Epithelial cell of proximal tubule (primary cell): ENCODE results near the gene KCNJ11. TPM values are rescaled to one million over a fixed set of nuclear protein-coding genes. Genes with fewer than 3 reads are reported as not detected.

Source experiments
- DNase-seq: peaks from one replicate; pipeline ENCODE4 v3.0.0-alpha.2; 2011; ENCODE audit warnings: low read depth
- H3K4me3 ChIP-seq: 2 replicates; pipeline ENCODE4 v1.5.1; 2011; ENCODE audit warnings: low read depth, mild to moderate bottlenecking, low read length
- total RNA-seq: library from RNA; depleted of rRNA; stranded (reverse); fragments of >200 nt; gene quantifications from 2 replicates; pipeline ENCODE4 v1.2.3, GENCODE V29; 2015
- TF ChIP-seq, protein P1 (sequence below): conservative IDR thresholded peaks from 2 replicates; pipeline ENCODE4 v1.5.1; 2012; ENCODE audit warnings: low read depth, mild to moderate bottlenecking, low read length

Gene KCNJ11
- total RNA-seq, 1 donor from 2014 or later: 0.63 TPM

GRCh38 chr11:17414992-17415391 is 26.5 kb upstream of the KCNJ11 start:
- TF ChIP-seq, protein P1, sequence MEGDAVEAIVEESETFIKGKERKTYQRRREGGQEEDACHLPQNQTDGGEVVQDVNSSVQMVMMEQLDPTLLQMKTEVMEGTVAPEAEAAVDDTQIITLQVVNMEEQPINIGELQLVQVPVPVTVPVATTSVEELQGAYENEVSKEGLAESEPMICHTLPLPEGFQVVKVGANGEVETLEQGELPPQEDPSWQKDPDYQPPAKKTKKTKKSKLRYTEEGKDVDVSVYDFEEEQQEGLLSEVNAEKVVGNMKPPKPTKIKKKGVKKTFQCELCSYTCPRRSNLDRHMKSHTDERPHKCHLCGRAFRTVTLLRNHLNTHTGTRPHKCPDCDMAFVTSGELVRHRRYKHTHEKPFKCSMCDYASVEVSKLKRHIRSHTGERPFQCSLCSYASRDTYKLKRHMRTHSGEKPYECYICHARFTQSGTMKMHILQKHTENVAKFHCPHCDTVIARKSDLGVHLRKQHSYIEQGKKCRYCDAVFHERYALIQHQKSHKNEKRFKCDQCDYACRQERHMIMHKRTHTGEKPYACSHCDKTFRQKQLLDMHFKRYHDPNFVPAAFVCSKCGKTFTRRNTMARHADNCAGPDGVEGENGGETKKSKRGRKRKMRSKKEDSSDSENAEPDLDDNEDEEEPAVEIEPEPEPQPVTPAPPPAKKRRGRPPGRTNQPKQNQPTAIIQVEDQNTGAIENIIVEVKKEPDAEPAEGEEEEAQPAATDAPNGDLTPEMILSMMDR: no peak
- no peak overlapping the region for H3K4me3 ChIP-seq

DNA sequence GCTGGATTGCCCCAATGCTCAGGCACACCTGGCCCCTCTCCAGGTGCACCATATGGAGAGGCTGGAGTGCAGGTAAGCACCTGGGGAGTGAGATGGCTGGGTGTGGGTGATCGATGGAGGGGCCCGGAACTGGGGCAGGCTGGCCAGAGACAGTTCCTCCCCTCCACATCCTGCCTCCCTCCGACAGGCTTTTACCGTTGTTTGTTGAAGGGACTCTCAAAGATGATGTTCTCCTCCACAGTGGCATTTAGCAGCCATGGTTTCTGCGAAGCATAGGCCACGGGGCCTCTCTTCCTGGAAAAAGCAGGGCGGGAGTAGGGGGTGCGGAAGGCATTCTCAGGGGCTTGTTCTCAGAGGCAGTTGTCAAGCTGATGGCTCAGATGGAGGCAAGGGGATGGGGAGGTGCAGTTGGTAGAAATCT is 25.9 kb upstream of the KCNJ11 start:
- TF ChIP-seq, protein P1: no peak
- DNase-seq: no peak
- no peak overlapping the region for H3K4me3 ChIP-seq

More at GRCh38 chr11:17414992-17415391, 26.5 kb upstream of the KCNJ11 start:
- DNase-seq: no peak

GRCh38 chr11:17413414-17414316 is 25.2 kb upstream of the KCNJ11 start:
- TF ChIP-seq, protein P1: no peak
- no peak for DNase-seq
- H3K4me3 ChIP-seq: no peak overlapping the region

DNA sequence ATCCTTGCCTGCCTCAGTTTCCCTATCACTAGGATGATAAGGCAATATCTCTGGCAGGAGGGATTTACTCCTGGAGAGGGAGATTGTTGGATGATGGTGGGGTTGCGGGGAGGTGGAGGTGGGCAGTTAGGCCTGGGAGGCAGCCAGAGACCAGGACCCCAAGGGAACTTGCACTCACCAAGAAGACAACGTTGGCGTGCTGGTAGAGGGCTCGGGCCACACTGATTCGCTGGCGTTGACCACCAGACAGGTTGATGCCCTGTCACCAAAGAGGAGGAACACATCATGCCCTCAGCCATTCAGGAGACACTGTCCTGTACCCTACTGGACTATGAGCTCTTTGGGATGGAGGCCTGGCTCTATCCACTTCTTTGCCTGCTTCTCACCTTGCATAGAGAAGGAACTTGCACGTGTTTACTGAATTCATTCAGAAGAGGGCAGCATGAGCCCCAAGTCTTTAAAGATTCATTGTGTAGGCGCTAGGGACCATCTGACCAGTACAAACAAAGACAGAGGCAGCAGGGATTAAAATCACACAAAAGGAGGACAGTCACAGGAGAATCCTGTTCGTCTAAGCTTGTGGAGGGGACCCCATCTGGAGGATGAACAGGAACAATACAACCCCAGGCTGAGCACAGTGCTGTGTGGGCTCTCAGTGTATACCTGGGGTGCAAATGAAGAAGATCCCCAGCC is 24.2 kb upstream of the KCNJ11 start:
- TF ChIP-seq, protein P1: peak; percentile 2
- no peak for DNase-seq
- no peak overlapping the region for H3K4me3 ChIP-seq

- H3K4me3 ChIP-seq: no peak overlapping the region
- TF ChIP-seq, protein P1: no peak
- DNase-seq: no peak
Observed at GRCh38 chr11:17411418-17411817, 23.0 kb upstream of the KCNJ11 start.

DNA sequence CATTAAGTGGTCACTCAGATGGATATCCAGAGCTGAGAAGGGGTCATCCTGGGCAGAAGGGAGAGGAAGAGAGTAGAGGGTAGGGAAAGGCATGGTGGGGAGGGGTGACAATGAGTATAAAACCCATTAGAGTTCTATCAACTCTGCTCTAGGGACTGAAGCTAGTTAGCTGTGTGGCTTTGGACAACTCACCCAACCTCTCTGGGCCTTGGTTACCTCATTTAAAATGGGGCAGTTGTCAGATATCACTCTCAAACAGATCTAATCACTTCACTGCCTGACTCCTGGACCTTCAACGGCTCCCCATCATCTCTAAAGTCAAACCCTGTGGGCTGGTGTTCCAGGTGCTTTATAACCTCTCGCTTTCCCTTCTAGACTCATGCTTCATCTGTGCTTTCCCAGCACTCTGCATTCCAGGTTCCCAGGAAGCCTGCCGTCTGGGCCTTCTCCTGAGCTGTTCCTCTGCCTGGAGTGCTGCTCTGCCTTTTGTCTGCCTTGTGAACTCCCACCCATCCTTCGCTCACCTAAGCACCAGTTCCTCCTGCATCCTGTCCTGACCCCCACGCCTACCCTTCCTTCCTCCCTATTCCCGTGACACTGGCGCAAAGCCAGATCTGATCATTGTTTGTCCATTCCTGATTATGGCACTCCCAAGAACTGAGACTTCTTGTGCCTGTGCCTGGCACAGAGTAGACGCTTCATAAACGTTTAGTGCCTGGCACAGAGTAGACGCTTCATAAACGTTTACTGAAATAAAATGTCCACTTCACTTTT is 22.3 kb upstream of the KCNJ11 start:
- H3K4me3 ChIP-seq: no peak overlapping the region
- TF ChIP-seq, protein P1: no peak
- DNase-seq: no peak
